Gastrocnemius medialis (tissue), 4 donors: ENCODE measurements around the gene DDX27. TPM values are rescaled to one million over a fixed set of nuclear protein-coding genes. Genes with fewer than 3 reads are reported as not detected.
A peak's percentile ranks its signal among the peaks of the same experiment; 100 is the strongest.

ENCODE experiments used
- ATAC-seq, 2 donors: fragments of 150-250 bp; one replicate each; pipeline ENCODE4 v1.9.1; 2016
- DNase-seq, 2 donors: peaks; one replicate each; pipeline ENCODE4 v3.0.0-alpha.2; 2019
- H3K27ac ChIP-seq, 4 donors: fragments of 200-600 bp; sonication (generic); 1 replicate in 1 of 4; 2 replicates in 3 of 4; pipeline ENCODE4 v1.5.1; 2016 to 2018; ENCODE audit warnings: mild to moderate bottlenecking in 2 of 4, moderate library complexity in 1 of 4
- H3K27me3 ChIP-seq, 3 donors: fragments of 200-600 bp; sonication (generic) in 2 of 3; 1 replicate in 1 of 3; 2 replicates in 2 of 3; pipeline versions ENCODE4 v1.5.1 to v1.6.0; 2016 to 2019; ENCODE audit warnings: mild to moderate bottlenecking in 1 of 3, moderate library complexity in 1 of 3
- H3K36me3 ChIP-seq, 2 donors: fragments of 200-600 bp; sonication (generic) in 1 of 2; one replicate each; pipeline ENCODE4 v1.5.1; 2017 to 2018
- H3K4me1 ChIP-seq, 2 donors: fragments of 200-600 bp; sonication (generic) in 1 of 2; one replicate each; pipeline ENCODE4 v1.5.1; 2016 to 2017; ENCODE audit warnings: mild to moderate bottlenecking in 2 of 2
- H3K4me3 ChIP-seq, 4 donors: fragments of 200-600 bp; sonication (generic) in 3 of 4; 1 replicate in 1 of 4; 2 replicates in 3 of 4; pipeline ENCODE4 v1.5.1; 2016 to 2019; ENCODE audit warnings: mild to moderate bottlenecking in 2 of 4
- H3K9me3 ChIP-seq, 3 donors: fragments of 200-600 bp; sonication (generic) in 2 of 3; 1 replicate in 1 of 3; 2 replicates in 2 of 3; pipeline ENCODE4 v1.5.1; 2016 to 2019
- POLR2A ChIP-seq, 2 donors: fragments of 450-650 bp; IDR thresholded peaks; one replicate each; pipeline ENCODE4 v1.6.1; 2017; ENCODE audit warnings: antibody characterized with exemption in 2 of 2, mild to moderate bottlenecking in 2 of 2, moderate library complexity in 2 of 2
- in situ Hi-C, 4 donors: fragments of 200-750 bp; cut with MboI; loops; one replicate each; pipeline versions ENCODE4 v1.15.0 to v1.8.0; 2017; ENCODE audit warnings: low sequenced_read_pairs in 4 of 4
- intact Hi-C: fragments of 100-400 bp; cut with DNase I; formaldehyde crosslinking; loops from one replicate; pipeline ENCODE4 v1.15.1; 2023; ENCODE audit warnings: low total_unique reads
- total RNA-seq, 4 donors: library from RNA; depleted of rRNA; stranded (reverse); fragments of >200 nt; gene quantifications; one replicate each; pipeline versions ENCODE4 v1.1.0 to v1.2.3, GENCODE V29; 2016
- TF ChIP-seq, protein P1 (sequence below), 5 experiments: fragments of 450-650 bp in 3 of 5; fragments of 200-600 bp in 2 of 5; sonication (generic) in 2 of 5; IDR thresholded peaks in 4 of 5; conservative IDR thresholded peaks in 1 of 5; 1 replicate in 4 of 5; 2 replicates in 1 of 5; pipeline ENCODE4 v1.5.1; 2016 to 2019; ENCODE audit warnings: antibody characterized with exemption in 5 of 5, mild to moderate bottlenecking in 3 of 5, moderate library complexity in 3 of 5

DDX27 gene
- total RNA-seq, 4 donors from 2014 or later = 12.6 to 39.7 (median 23.3) TPM

DNA sequence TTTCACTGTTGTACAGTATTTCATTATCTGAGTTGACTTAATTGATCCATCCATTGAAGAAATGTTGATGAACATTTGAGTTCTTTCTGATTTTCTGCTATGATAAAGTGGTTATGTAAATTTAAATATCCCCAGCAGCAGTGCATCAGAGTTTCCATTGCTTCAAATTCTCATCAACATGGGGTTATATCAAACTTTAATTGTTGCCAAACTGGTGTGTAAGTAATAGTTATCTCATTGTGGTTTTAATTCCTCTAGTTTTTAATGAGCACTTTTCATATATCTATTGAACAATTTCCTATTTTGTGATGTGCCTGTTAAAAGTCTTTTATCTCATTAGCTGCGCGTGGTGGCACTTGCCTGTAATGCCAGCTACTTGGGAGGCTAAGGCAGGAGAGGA, 40.6 kb downstream of the DDX27 start:
- Histone ChIP-seq H3K27ac (no peak overlapping the region), H3K4me1 (no peaks in the 10 kb centered on the region), H3K4me3 (no peak overlapping the region), H3K9me3 (no peaks in the 10 kb centered on the region), H3K27me3 (no peaks in the 10 kb centered on the region), H3K36me3 (peaks cover 8 to 99% of the 10 kb centered on the region in 2 donors)
- in situ Hi-C loops (no loop called here), intact Hi-C loops (no loop called here)
- TF ChIP-seq, protein P1, sequence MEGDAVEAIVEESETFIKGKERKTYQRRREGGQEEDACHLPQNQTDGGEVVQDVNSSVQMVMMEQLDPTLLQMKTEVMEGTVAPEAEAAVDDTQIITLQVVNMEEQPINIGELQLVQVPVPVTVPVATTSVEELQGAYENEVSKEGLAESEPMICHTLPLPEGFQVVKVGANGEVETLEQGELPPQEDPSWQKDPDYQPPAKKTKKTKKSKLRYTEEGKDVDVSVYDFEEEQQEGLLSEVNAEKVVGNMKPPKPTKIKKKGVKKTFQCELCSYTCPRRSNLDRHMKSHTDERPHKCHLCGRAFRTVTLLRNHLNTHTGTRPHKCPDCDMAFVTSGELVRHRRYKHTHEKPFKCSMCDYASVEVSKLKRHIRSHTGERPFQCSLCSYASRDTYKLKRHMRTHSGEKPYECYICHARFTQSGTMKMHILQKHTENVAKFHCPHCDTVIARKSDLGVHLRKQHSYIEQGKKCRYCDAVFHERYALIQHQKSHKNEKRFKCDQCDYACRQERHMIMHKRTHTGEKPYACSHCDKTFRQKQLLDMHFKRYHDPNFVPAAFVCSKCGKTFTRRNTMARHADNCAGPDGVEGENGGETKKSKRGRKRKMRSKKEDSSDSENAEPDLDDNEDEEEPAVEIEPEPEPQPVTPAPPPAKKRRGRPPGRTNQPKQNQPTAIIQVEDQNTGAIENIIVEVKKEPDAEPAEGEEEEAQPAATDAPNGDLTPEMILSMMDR (IDR thresholded peaks at IDR 0.05 in 4 of 5, conservative IDR thresholded peaks at IDR 0.05 in 1 of 5) = no peak
- no peak for TF ChIP-seq POLR2A (IDR thresholded peaks at IDR 0.05)
- no peak for DNase-seq
- ATAC-seq = no peak

GRCh38 chr20:49260218-49260617, 41.0 kb downstream of the DDX27 start:
- Histone ChIP-seq H3K27me3 (no peaks in the 10 kb centered on the region), H3K27ac (no peak overlapping the region), H3K36me3 (peaks cover 8 to 99% of the 10 kb centered on the region in 2 donors), H3K9me3 (no peaks in the 10 kb centered on the region), H3K4me1 (no peaks in the 10 kb centered on the region), H3K4me3 (no peak overlapping the region)
- intact Hi-C loops (no loop called here), in situ Hi-C loops (no loop called here)
- TF ChIP-seq, protein P1 (IDR thresholded peaks at IDR 0.05 in 4 of 5, conservative IDR thresholded peaks at IDR 0.05 in 1 of 5) = no peak
- no peak for TF ChIP-seq POLR2A (IDR thresholded peaks at IDR 0.05)
- ATAC-seq (no peak), DNase-seq (no peak)

GRCh38 chr20:49261173-49261572, 42.0 kb downstream of the DDX27 start:
- Histone ChIP-seq H3K36me3 (peaks cover 0 to 92% of the 10 kb centered on the region in 2 donors), H3K4me3 (no peak overlapping the region), H3K4me1 (no peaks in the 10 kb centered on the region), H3K9me3 (no peaks in the 10 kb centered on the region), H3K27ac (no peak overlapping the region), H3K27me3 (no peaks in the 10 kb centered on the region)
- no peak for TF ChIP-seq POLR2A (IDR thresholded peaks at IDR 0.05)
- TF ChIP-seq, protein P1 (IDR thresholded peaks at IDR 0.05 in 4 of 5, conservative IDR thresholded peaks at IDR 0.05 in 1 of 5) = no peak
- no peak for DNase-seq
- intact Hi-C loops (no loop called here), in situ Hi-C loops (no loop called here)
- no peak for ATAC-seq

GRCh38 chr20:49262444-49262843, 43.2 kb downstream of the DDX27 start:
- Histone ChIP-seq H3K27me3 (no peaks in the 10 kb centered on the region), H3K4me3 (no peak overlapping the region), H3K9me3 (no peaks in the 10 kb centered on the region), H3K4me1 (peaks cover 0 to 2% of the 10 kb centered on the region in 2 donors), H3K27ac (no peak overlapping the region), H3K36me3 (peaks cover 0 to 80% of the 10 kb centered on the region in 2 donors)
- ATAC-seq (no peak), DNase-seq (no peak)
- in situ Hi-C loops (no loop called here), intact Hi-C loops (no loop called here)
- TF ChIP-seq, protein P1 (IDR thresholded peaks at IDR 0.05 in 4 of 5, conservative IDR thresholded peaks at IDR 0.05 in 1 of 5) = no peak
- no peak for TF ChIP-seq POLR2A (IDR thresholded peaks at IDR 0.05)

DNA sequence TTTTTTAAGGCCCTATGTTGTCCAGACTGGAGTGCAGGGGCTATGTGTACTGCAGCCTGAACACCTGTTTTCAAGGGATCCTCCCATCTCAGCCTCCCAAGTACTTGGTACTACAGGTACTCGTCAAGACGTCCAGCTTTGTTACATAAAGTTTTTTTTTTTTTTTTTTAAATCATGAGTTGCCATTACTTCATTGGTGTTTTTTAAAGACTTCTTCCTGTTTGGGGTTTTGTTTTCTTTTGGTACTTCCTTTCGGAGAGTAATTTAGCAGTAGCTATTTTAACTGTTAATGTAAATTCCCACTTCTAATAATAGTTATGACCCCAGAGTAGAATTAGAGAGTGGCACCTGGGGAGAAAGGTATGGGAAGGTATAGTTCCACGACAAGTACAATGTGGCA, 48.1 kb downstream of the DDX27 start:
- in situ Hi-C loops (no loop called here), intact Hi-C loops (no loop called here)
- peaks cover 22 to 32% of the 10 kb centered on the region in 2 donors for H3K4me1 ChIP-seq
- H3K27ac ChIP-seq = peak overlapping the region in 1 of 4 donors; percentile 40
- H3K4me3 ChIP-seq = no peak overlapping the region
- peaks cover 0 to 62% of the 10 kb centered on the region in 2 donors for H3K36me3 ChIP-seq
- TF ChIP-seq, protein P1 (IDR thresholded peaks at IDR 0.05 in 4 of 5, conservative IDR thresholded peaks at IDR 0.05 in 1 of 5) = no peak
- TF ChIP-seq POLR2A (IDR thresholded peaks at IDR 0.05) = no peak
- DNase-seq = no peak
- ATAC-seq = no peak
- no peaks in the 10 kb centered on the region for H3K9me3 ChIP-seq
- H3K27me3 ChIP-seq = no peaks in the 10 kb centered on the region
